HL-60 (cell line): Measurements from ENCODE around the gene TMEM255B.

Experiments
- GABPA ChIP-seq: IDR thresholded peaks from 2 replicates; pipeline ENCODE4 v1.6.1; 2012; ENCODE audit warnings: low read depth
- POLR2AphosphoS5 ChIP-seq: IDR thresholded peaks from 2 replicates; pipeline ENCODE4 v1.6.1; 2012; ENCODE audit warnings: low read depth
- SPI1 ChIP-seq: IDR thresholded peaks from 2 replicates; pipeline ENCODE4 v1.6.1; 2012; ENCODE audit warnings: low read depth, mild to moderate bottlenecking, borderline replicate concordance
- TF ChIP-seq, protein P1 (sequence below): IDR thresholded peaks from one replicate; pipeline ENCODE4 v1.5.1; 2011; ENCODE audit warnings: low read length, control low read depth, inconsistent platforms; ENCODE audit not compliant: insufficient read depth
- TF ChIP-seq, protein P2 (sequence below): IDR thresholded peaks from 2 replicates; pipeline ENCODE4 v1.6.1; 2012; ENCODE audit warnings: low read depth; ENCODE audit not compliant: insufficient replicate concordance

DNA sequence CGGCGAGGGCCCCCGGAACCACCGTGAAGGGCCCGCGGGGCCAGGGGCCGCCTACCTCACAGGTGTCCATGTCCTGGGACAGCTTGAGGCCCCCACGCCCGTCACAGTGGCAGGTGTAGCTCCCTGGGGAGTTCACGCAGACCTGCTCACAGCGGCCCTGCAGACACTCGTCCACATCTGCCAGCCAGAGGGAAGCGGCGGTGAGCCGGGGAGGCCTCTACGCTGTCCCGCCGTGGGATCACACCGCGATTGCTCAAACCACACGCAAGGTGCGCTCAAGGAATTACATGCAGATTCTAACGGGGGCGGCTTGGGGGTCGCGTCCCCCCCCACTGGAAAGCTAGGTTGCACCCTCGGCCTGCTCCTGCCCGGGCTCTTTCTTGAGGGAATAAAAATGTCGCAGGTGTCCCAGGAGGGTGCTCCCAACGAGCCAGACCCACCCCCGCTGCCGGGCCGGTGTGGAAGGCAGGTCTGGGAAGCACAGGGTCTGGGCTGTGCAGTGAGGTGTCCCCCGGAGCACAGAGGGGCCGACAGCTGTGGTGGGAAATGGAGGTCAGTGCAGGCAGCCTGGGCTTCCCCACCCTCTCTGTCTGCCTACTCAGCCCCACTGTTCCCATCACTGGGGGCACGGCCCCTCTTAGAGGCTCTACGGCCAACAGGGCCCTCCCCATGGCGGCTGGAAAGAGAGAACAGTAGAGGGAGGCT is 75.6 kb downstream of the TMEM255B start:
- TF ChIP-seq, protein P1, sequence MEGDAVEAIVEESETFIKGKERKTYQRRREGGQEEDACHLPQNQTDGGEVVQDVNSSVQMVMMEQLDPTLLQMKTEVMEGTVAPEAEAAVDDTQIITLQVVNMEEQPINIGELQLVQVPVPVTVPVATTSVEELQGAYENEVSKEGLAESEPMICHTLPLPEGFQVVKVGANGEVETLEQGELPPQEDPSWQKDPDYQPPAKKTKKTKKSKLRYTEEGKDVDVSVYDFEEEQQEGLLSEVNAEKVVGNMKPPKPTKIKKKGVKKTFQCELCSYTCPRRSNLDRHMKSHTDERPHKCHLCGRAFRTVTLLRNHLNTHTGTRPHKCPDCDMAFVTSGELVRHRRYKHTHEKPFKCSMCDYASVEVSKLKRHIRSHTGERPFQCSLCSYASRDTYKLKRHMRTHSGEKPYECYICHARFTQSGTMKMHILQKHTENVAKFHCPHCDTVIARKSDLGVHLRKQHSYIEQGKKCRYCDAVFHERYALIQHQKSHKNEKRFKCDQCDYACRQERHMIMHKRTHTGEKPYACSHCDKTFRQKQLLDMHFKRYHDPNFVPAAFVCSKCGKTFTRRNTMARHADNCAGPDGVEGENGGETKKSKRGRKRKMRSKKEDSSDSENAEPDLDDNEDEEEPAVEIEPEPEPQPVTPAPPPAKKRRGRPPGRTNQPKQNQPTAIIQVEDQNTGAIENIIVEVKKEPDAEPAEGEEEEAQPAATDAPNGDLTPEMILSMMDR: no peak
- TF ChIP-seq GABPA (no peak), POLR2AphosphoS5 (no peak), SPI1 (no peak)
- TF ChIP-seq, protein P2, sequence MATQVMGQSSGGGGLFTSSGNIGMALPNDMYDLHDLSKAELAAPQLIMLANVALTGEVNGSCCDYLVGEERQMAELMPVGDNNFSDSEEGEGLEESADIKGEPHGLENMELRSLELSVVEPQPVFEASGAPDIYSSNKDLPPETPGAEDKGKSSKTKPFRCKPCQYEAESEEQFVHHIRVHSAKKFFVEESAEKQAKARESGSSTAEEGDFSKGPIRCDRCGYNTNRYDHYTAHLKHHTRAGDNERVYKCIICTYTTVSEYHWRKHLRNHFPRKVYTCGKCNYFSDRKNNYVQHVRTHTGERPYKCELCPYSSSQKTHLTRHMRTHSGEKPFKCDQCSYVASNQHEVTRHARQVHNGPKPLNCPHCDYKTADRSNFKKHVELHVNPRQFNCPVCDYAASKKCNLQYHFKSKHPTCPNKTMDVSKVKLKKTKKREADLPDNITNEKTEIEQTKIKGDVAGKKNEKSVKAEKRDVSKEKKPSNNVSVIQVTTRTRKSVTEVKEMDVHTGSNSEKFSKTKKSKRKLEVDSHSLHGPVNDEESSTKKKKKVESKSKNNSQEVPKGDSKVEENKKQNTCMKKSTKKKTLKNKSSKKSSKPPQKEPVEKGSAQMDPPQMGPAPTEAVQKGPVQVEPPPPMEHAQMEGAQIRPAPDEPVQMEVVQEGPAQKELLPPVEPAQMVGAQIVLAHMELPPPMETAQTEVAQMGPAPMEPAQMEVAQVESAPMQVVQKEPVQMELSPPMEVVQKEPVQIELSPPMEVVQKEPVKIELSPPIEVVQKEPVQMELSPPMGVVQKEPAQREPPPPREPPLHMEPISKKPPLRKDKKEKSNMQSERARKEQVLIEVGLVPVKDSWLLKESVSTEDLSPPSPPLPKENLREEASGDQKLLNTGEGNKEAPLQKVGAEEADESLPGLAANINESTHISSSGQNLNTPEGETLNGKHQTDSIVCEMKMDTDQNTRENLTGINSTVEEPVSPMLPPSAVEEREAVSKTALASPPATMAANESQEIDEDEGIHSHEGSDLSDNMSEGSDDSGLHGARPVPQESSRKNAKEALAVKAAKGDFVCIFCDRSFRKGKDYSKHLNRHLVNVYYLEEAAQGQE: no peak
